Fibroblast of skin of left quadriceps (primary cell): ENCODE results near the gene TPI1.
A peak's percentile ranks its signal among the peaks of the same experiment; 100 is the strongest.
"Not testable (repeated sequence)": the region's sequence is repeated elsewhere in the genome, so short reads cannot be mapped to it uniquely, and the experiment has no call there.

Experiments
- DNase-seq, 2 experiments: peaks; one replicate each; pipeline ENCODE4 v3.0.0-alpha.2; 2013; ENCODE audit warnings: low read depth in 2 of 2

Gene TPI1

GRCh38 chr12:6847676-6848075 lies 19.7 kb upstream of the TPI1 start:
- no peak for DNase-seq

GRCh38 chr12:6849427-6849826 lies 17.9 kb upstream of the TPI1 start:
- DNase-seq, result no peak

GRCh38 chr12:6849976-6850560 lies 17.3 kb upstream of the TPI1 start:
- DNase-seq, result no peak

- DNase-seq, result no peak
Measured at GRCh38 chr12:6850796-6851152, 16.6 kb upstream of the TPI1 start.

GRCh38 chr12:6851153-6851920 lies 16.0 kb upstream of the TPI1 start, which contains the start of gene CDCA3:
CDCA3 (minus strand) TSS chr12:6851286; CDS start chr12:6850952, 334 bp downstream.
- peak; percentile 97 to 98 for DNase-seq

GRCh38 chr12:6851921-6852650 lies 15.2 kb upstream of the TPI1 start, which contains the start of gene USP5:
USP5 (plus strand) TSS chr12:6852150; CDS start chr12:6852180, 30 bp downstream.
- DNase-seq, result peak; percentile 99

- DNase-seq, result no peak
Measured at GRCh38 chr12:6852651-6853354, 14.5 kb upstream of the TPI1 start.

GRCh38 chr12:6853626-6854025 lies 13.7 kb upstream of the TPI1 start:
- DNase-seq, result no peak

- DNase-seq, result no peak
Measured at GRCh38 chr12:6854036-6854435, 13.3 kb upstream of the TPI1 start.

- DNase-seq, result no peak
Measured at GRCh38 chr12:6855322-6855721, 12.0 kb upstream of the TPI1 start.

- no peak for DNase-seq
Measured at GRCh38 chr12:6858799-6859198, 8.5 kb upstream of the TPI1 start.

GRCh38 chr12:6860116-6860515 lies 7.2 kb upstream of the TPI1 start:
- DNase-seq, result no peak

GRCh38 chr12:6860942-6861341 lies 6.4 kb upstream of the TPI1 start:
- no peak for DNase-seq

GRCh38 chr12:6861391-6861790 lies 5.9 kb upstream of the TPI1 start:
- no peak for DNase-seq

GRCh38 chr12:6863033-6863432 lies 4.3 kb upstream of the TPI1 start:
- no peak for DNase-seq

GRCh38 chr12:6863586-6864321 lies 3.6 kb upstream of the TPI1 start:
- DNase-seq, result no peak

- not testable (repeated sequence) for DNase-seq
Measured at GRCh38 chr12:6865307-6865706, 2.0 kb upstream of the TPI1 start.

- DNase-seq, result no peak
Measured at GRCh38 chr12:6866163-6866919, 990 bp upstream of the TPI1 start.

- DNase-seq, result no peak
Measured at GRCh38 chr12:6866920-6867412, 365 bp upstream of the TPI1 start.

GRCh38 chr12:6868211-6869048 lies 1.1 kb downstream of the TPI1 start:
- no peak for DNase-seq
